A673 (cell line): ENCODE results near the gene GNAS-AS1.
"Not testable (repeated sequence)": the region's sequence is repeated elsewhere in the genome, so short reads cannot be mapped to it uniquely, and the experiment has no call there.

Experiments
- CTCF ChIP-seq: fragments of 300-800, 200-600 bp; sonication (generic); conservative IDR thresholded peaks from 2 replicates; pipeline ENCODE4 v1.5.1; 2017; ENCODE audit warnings: low read depth, mild to moderate bottlenecking, antibody characterized with exemption, low read length, moderate library complexity, mixed read lengths
- EZH2 ChIP-seq: fragments of 200-600 bp; sonication (generic); IDR thresholded peaks from 2 replicates; pipeline ENCODE4 v1.6.1; 2017; ENCODE audit warnings: borderline replicate concordance, low read depth, mild to moderate bottlenecking, mixed read lengths, antibody characterized with exemption, low read length; ENCODE audit not compliant: poor library complexity, severe bottlenecking

GRCh38 chr20:58828804-58829203, 21.9 kb downstream of the GNAS-AS1 start:
- not testable (repeated sequence) for TF ChIP-seq CTCF, EZH2
